ENCODE data around the gene AHI1. TPM values are rescaled to one million over a fixed set of nuclear protein-coding genes. Genes with fewer than 3 reads are reported as not detected.

The AHI1 gene
- total RNA-seq, 1 donor: 14.1 TPM

- Histone ChIP-seq H3K4me1 (ENCODE audit: insufficient read depth, low read length) (peaks cover 14% of the 10 kb centered on the region), H3K4me3 (ENCODE audit: low read length) (no peak overlapping the region), H3K27me3 (ENCODE audit: insufficient read depth, low read length) (no peaks in the 10 kb centered on the region), H3K9me3 (ENCODE audit: low read depth, low read length) (no peaks in the 10 kb centered on the region)
Observed at GRCh38 chr6:135301304-135301703, 196.2 kb downstream of the AHI1 start.

GRCh38 chr6:135300576-135300975 lies 197.0 kb downstream of the AHI1 start:
- peaks cover 6% of the 10 kb centered on the region for H3K4me1 ChIP-seq (ENCODE audit: insufficient read depth, low read length)
- H3K4me3 ChIP-seq (ENCODE audit: low read length): no peak overlapping the region
- H3K9me3 ChIP-seq (ENCODE audit: low read depth, low read length): no peaks in the 10 kb centered on the region
- no peaks in the 10 kb centered on the region for H3K27me3 ChIP-seq (ENCODE audit: insufficient read depth, low read length)

- Histone ChIP-seq H3K4me1 (ENCODE audit: insufficient read depth, low read length) (no peaks in the 10 kb centered on the region), H3K27me3 (ENCODE audit: insufficient read depth, low read length) (no peaks in the 10 kb centered on the region)
Observed at GRCh38 chr6:135299256-135299655, 198.3 kb downstream of the AHI1 start.

GRCh38 chr6:135298455-135298854 lies 199.1 kb downstream of the AHI1 start:
- Histone ChIP-seq H3K27me3 (ENCODE audit: insufficient read depth, low read length) (no peaks in the 10 kb centered on the region), H3K4me3 (ENCODE audit: low read length) (no peak overlapping the region), H3K9me3 (ENCODE audit: low read depth, low read length) (no peaks in the 10 kb centered on the region), H3K4me1 (ENCODE audit: insufficient read depth, low read length) (no peaks in the 10 kb centered on the region)

More at GRCh38 chr6:135299256-135299655, 198.3 kb downstream of the AHI1 start:
- Histone ChIP-seq H3K4me3 (ENCODE audit: low read length) (no peak overlapping the region), H3K9me3 (ENCODE audit: low read depth, low read length) (no peaks in the 10 kb centered on the region)

GRCh38 chr6:135296715-135297114 lies 200.8 kb downstream of the AHI1 start:
- Histone ChIP-seq H3K4me3 (ENCODE audit: low read length) (no peak overlapping the region), H3K4me1 (ENCODE audit: insufficient read depth, low read length) (no peaks in the 10 kb centered on the region), H3K27me3 (ENCODE audit: insufficient read depth, low read length) (no peaks in the 10 kb centered on the region), H3K9me3 (ENCODE audit: low read depth, low read length) (no peaks in the 10 kb centered on the region)

GRCh38 chr6:135295085-135295484 lies 202.5 kb downstream of the AHI1 start:
- Histone ChIP-seq H3K9me3 (ENCODE audit: low read depth, low read length) (no peaks in the 10 kb centered on the region), H3K4me3 (ENCODE audit: low read length) (no peak overlapping the region), H3K4me1 (ENCODE audit: insufficient read depth, low read length) (no peaks in the 10 kb centered on the region), H3K27me3 (ENCODE audit: insufficient read depth, low read length) (no peaks in the 10 kb centered on the region)

- no peak overlapping the region for H3K4me3 ChIP-seq (ENCODE audit: low read length)
- no peaks in the 10 kb centered on the region for H3K27me3 ChIP-seq (ENCODE audit: insufficient read depth, low read length)
- H3K4me1 ChIP-seq (ENCODE audit: insufficient read depth, low read length): peaks cover 13% of the 10 kb centered on the region
- no peaks in the 10 kb centered on the region for H3K9me3 ChIP-seq (ENCODE audit: low read depth, low read length)
Observed at GRCh38 chr6:135291288-135292076, 206.1 kb downstream of the AHI1 start.

- no peaks in the 10 kb centered on the region for H3K9me3 ChIP-seq (ENCODE audit: low read depth, low read length)
- no peak overlapping the region for H3K4me3 ChIP-seq (ENCODE audit: low read length)
- H3K4me1 ChIP-seq (ENCODE audit: insufficient read depth, low read length): peaks cover 16% of the 10 kb centered on the region
- no peaks in the 10 kb centered on the region for H3K27me3 ChIP-seq (ENCODE audit: insufficient read depth, low read length)
Observed at GRCh38 chr6:135289816-135290215, 207.7 kb downstream of the AHI1 start.

GRCh38 chr6:135286962-135287538 lies 210.5 kb downstream of the AHI1 start:
- no peak overlapping the region for H3K4me3 ChIP-seq (ENCODE audit: low read length)
- H3K9me3 ChIP-seq (ENCODE audit: low read depth, low read length): no peaks in the 10 kb centered on the region
- H3K27me3 ChIP-seq (ENCODE audit: insufficient read depth, low read length): no peaks in the 10 kb centered on the region
- H3K4me1 ChIP-seq (ENCODE audit: insufficient read depth, low read length): peaks cover 17% of the 10 kb centered on the region

GRCh38 chr6:135285165-135285564 lies 212.4 kb downstream of the AHI1 start:
- peaks cover 29% of the 10 kb centered on the region for H3K4me1 ChIP-seq (ENCODE audit: insufficient read depth, low read length)
- H3K27me3 ChIP-seq (ENCODE audit: insufficient read depth, low read length): no peaks in the 10 kb centered on the region
- no peaks in the 10 kb centered on the region for H3K9me3 ChIP-seq (ENCODE audit: low read depth, low read length)
- H3K4me3 ChIP-seq (ENCODE audit: low read length): no peak overlapping the region

GRCh38 chr6:135283926-135284325 lies 213.6 kb downstream of the AHI1 start:
- H3K4me1 ChIP-seq (ENCODE audit: insufficient read depth, low read length): peaks cover 31% of the 10 kb centered on the region
- H3K27me3 ChIP-seq (ENCODE audit: insufficient read depth, low read length): no peaks in the 10 kb centered on the region
- no peaks in the 10 kb centered on the region for H3K9me3 ChIP-seq (ENCODE audit: low read depth, low read length)
- no peak overlapping the region for H3K4me3 ChIP-seq (ENCODE audit: low read length)

GRCh38 chr6:135282395-135282794 lies 215.1 kb downstream of the AHI1 start:
- Histone ChIP-seq H3K4me1 (ENCODE audit: insufficient read depth, low read length) (peaks cover 26% of the 10 kb centered on the region), H3K9me3 (ENCODE audit: low read depth, low read length) (no peaks in the 10 kb centered on the region), H3K4me3 (ENCODE audit: low read length) (no peak overlapping the region), H3K27me3 (ENCODE audit: insufficient read depth, low read length) (no peaks in the 10 kb centered on the region)

- Histone ChIP-seq H3K4me1 (ENCODE audit: insufficient read depth, low read length) (peaks cover 22% of the 10 kb centered on the region), H3K27me3 (ENCODE audit: insufficient read depth, low read length) (no peaks in the 10 kb centered on the region), H3K4me3 (ENCODE audit: low read length) (no peak overlapping the region), H3K9me3 (ENCODE audit: low read depth, low read length) (no peaks in the 10 kb centered on the region)
Observed at GRCh38 chr6:135281964-135282363, 215.6 kb downstream of the AHI1 start.

- no peak overlapping the region for H3K4me3 ChIP-seq (ENCODE audit: low read length)
- peaks cover 16% of the 10 kb centered on the region for H3K4me1 ChIP-seq (ENCODE audit: insufficient read depth, low read length)
- no peaks in the 10 kb centered on the region for H3K27me3 ChIP-seq (ENCODE audit: insufficient read depth, low read length)
- H3K9me3 ChIP-seq (ENCODE audit: low read depth, low read length): no peaks in the 10 kb centered on the region
Observed at GRCh38 chr6:135281227-135281626, 216.3 kb downstream of the AHI1 start.

- Histone ChIP-seq H3K4me3 (ENCODE audit: low read length) (no peak overlapping the region), H3K9me3 (ENCODE audit: low read depth, low read length) (no peaks in the 10 kb centered on the region), H3K27me3 (ENCODE audit: insufficient read depth, low read length) (no peaks in the 10 kb centered on the region), H3K4me1 (ENCODE audit: insufficient read depth, low read length) (peaks cover 15% of the 10 kb centered on the region)
Observed at GRCh38 chr6:135280375-135281136, 217.0 kb downstream of the AHI1 start.
